Gastroesophageal sphincter (tissue), 4 donors: ENCODE data around the gene CACNA2D3. TPM values are rescaled to one million over a fixed set of nuclear protein-coding genes. Genes with fewer than 3 reads are reported as not detected.

Experiments
- ATAC-seq: fragments of 150-250 bp; one replicate; pipeline ENCODE4 v1.9.1; 2016; ENCODE audit warnings: mild to moderate bottlenecking, moderate library complexity
- H3K27ac ChIP-seq, 4 donors: fragments of 200-600 bp; sonication (generic) in 3 of 4; 1 replicate in 3 of 4; 2 replicates in 1 of 4; pipeline ENCODE4 v1.5.1; 2016 to 2019
- H3K27me3 ChIP-seq: fragments of 200-600 bp; sonication (generic); one replicate; pipeline ENCODE4 v1.5.1; 2019
- H3K36me3 ChIP-seq, 2 donors: fragments of 200-600 bp; sonication (generic); one replicate each; pipeline ENCODE4 v1.5.1; 2019; ENCODE audit warnings: control low read depth in 1 of 2
- H3K4me1 ChIP-seq, 3 donors: fragments of 200-600 bp; sonication (generic); 1 replicate in 2 of 3; 2 replicates in 1 of 3; pipeline ENCODE4 v1.5.1; 2016 to 2019; ENCODE audit warnings: control low read depth in 2 of 3
- H3K4me3 ChIP-seq, 2 donors: fragments of 200-600 bp; sonication (generic); one replicate each; pipeline ENCODE4 v1.5.1; 2019; ENCODE audit warnings: mild to moderate bottlenecking in 1 of 2, moderate library complexity in 1 of 2
- H3K9me3 ChIP-seq, 3 donors: fragments of 200-600 bp; sonication (generic); one replicate each; pipeline ENCODE4 v1.5.1; 2017 to 2019; ENCODE audit warnings: control low read depth in 2 of 3
- EP300 ChIP-seq: sonication (generic); formaldehyde crosslinking; IDR thresholded peaks from one replicate; pipeline ENCODE4 v1.6.1; 2017; ENCODE audit warnings: antibody characterized with exemption, mild to moderate bottlenecking
- POLR2A ChIP-seq, 2 donors: fragments of 450-650 bp; IDR thresholded peaks; one replicate each; pipeline ENCODE4 v1.6.1; 2017; ENCODE audit warnings: antibody characterized with exemption in 2 of 2, mild to moderate bottlenecking in 2 of 2, moderate library complexity in 1 of 2
- POLR2AphosphoS5 ChIP-seq: sonication (generic); formaldehyde crosslinking; IDR thresholded peaks from one replicate; pipeline ENCODE4 v1.6.1; 2017; ENCODE audit warnings: antibody characterized with exemption
- WGBS, 2 donors: methylation state at CpG; one replicate each; pipeline ENCODE4 v1.1.5; 2018; ENCODE audit warnings: low coverage in 1 of 2; 5-methylcytosine and 5-hydroxymethylcytosine counted together
- total RNA-seq, 4 donors: library from RNA; depleted of rRNA; stranded (reverse); fragments of >200 nt; gene quantifications; one replicate each; pipeline ENCODE4 v1.1.0, GENCODE V29; 2016
- TF ChIP-seq, protein P1 (sequence below), 4 experiments: fragments of 200-600 bp in 2 of 4; fragments of 450-650 bp in 2 of 4; sonication (generic) in 1 of 4; IDR thresholded peaks; one replicate each; pipeline ENCODE4 v1.5.1; 2017 to 2019; ENCODE audit warnings: antibody characterized with exemption in 4 of 4, mild to moderate bottlenecking in 2 of 4, moderate library complexity in 2 of 4

CACNA2D3 gene
- total RNA-seq, 4 donors from 2014 or later: 0.94 to 6.5 (median 3.5) TPM

GRCh38 chr3:54240309-54240708 is 118.0 kb downstream of the CACNA2D3 start:
- Histone ChIP-seq H3K27ac (no peak overlapping the region), H3K9me3 (peaks cover 0 to under 1% (median 0%) of the 10 kb centered on the region in 3 donors), H3K4me3 (no peak overlapping the region), H3K4me1 (no peaks in the 10 kb centered on the region), H3K27me3 (no peaks in the 10 kb centered on the region), H3K36me3 (no peaks in the 10 kb centered on the region)
- no peak for ATAC-seq
- WGBS, 2 donors: 75 to 88% methylated on average over 1 to 4 of the region's 4 CpGs
- TF ChIP-seq POLR2A (IDR thresholded peaks at IDR 0.05): no peak
- TF ChIP-seq POLR2AphosphoS5: no peak
- TF ChIP-seq, protein P1, sequence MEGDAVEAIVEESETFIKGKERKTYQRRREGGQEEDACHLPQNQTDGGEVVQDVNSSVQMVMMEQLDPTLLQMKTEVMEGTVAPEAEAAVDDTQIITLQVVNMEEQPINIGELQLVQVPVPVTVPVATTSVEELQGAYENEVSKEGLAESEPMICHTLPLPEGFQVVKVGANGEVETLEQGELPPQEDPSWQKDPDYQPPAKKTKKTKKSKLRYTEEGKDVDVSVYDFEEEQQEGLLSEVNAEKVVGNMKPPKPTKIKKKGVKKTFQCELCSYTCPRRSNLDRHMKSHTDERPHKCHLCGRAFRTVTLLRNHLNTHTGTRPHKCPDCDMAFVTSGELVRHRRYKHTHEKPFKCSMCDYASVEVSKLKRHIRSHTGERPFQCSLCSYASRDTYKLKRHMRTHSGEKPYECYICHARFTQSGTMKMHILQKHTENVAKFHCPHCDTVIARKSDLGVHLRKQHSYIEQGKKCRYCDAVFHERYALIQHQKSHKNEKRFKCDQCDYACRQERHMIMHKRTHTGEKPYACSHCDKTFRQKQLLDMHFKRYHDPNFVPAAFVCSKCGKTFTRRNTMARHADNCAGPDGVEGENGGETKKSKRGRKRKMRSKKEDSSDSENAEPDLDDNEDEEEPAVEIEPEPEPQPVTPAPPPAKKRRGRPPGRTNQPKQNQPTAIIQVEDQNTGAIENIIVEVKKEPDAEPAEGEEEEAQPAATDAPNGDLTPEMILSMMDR (IDR thresholded peaks at IDR 0.05): no peak
- no peak for TF ChIP-seq EP300

- Histone ChIP-seq H3K9me3 (peaks cover 0 to 16% (median 0%) of the 10 kb centered on the region in 3 donors), H3K36me3 (no peaks in the 10 kb centered on the region), H3K27ac (no peak overlapping the region), H3K27me3 (no peaks in the 10 kb centered on the region), H3K4me1 (no peaks in the 10 kb centered on the region), H3K4me3 (no peak overlapping the region)
- WGBS, 2 donors: 56 to 88% methylated on average over 7 to 11 of the region's 13 CpGs
- TF ChIP-seq, protein P1 (IDR thresholded peaks at IDR 0.05): no peak
- TF ChIP-seq POLR2AphosphoS5 (no peak), POLR2A (IDR thresholded peaks at IDR 0.05) (no peak), EP300 (no peak)
- no peak for ATAC-seq
These were observed 120.9 kb downstream of the CACNA2D3 start for GRCh38 chr3:54243056-54243931.

GRCh38 chr3:54243960-54244682 is 121.8 kb downstream of the CACNA2D3 start:
- no peak overlapping the region for H3K4me3 ChIP-seq
- H3K27me3 ChIP-seq: no peaks in the 10 kb centered on the region
- H3K36me3 ChIP-seq: no peaks in the 10 kb centered on the region
- H3K9me3 ChIP-seq: peaks cover 0 to 16% (median 0%) of the 10 kb centered on the region in 3 donors
- no peak overlapping the region for H3K27ac ChIP-seq
- WGBS, 2 donors: 78 to 80% methylated on average over 1 to 6 of the region's 8 CpGs
- TF ChIP-seq EP300 (no peak), POLR2AphosphoS5 (no peak), POLR2A (IDR thresholded peaks at IDR 0.05) (no peak)
- TF ChIP-seq, protein P1 (IDR thresholded peaks at IDR 0.05): no peak
- H3K4me1 ChIP-seq: no peaks in the 10 kb centered on the region
- ATAC-seq: no peak

GRCh38 chr3:54251705-54252104 is 129.4 kb downstream of the CACNA2D3 start:
- Histone ChIP-seq H3K27me3 (no peaks in the 10 kb centered on the region), H3K9me3 (peaks cover 0 to 4% (median 0%) of the 10 kb centered on the region in 3 donors), H3K4me1 (no peaks in the 10 kb centered on the region), H3K27ac (no peak overlapping the region), H3K36me3 (no peaks in the 10 kb centered on the region), H3K4me3 (no peak overlapping the region)
- 28 to 36% methylated on average over 3 of the region's 3 CpGs for WGBS, 2 donors
- ATAC-seq: no peak
- TF ChIP-seq, protein P1 (IDR thresholded peaks at IDR 0.05): no peak
- no peak for TF ChIP-seq EP300
- no peak for TF ChIP-seq POLR2A (IDR thresholded peaks at IDR 0.05)
- no peak for TF ChIP-seq POLR2AphosphoS5
